Measurements from ENCODE around the gene DNAJB8. TPM values are rescaled to one million over a fixed set of nuclear protein-coding genes. Genes with fewer than 3 reads are reported as not detected.

The DNAJB8 gene
- total RNA-seq, 1 donor, result not detected

- DNase-seq (ENCODE audit: insufficient read length, low spot score, missing footprints), result no peak
- Histone ChIP-seq H4K20me1 (ENCODE audit: insufficient read depth, low read length) (no peaks in the 10 kb centered on the region), H3K4me2 (ENCODE audit: insufficient read depth, low read length) (no peak overlapping the region), H3K9me3 (ENCODE audit: low read depth, low read length) (no peaks in the 10 kb centered on the region), H3K36me3 (ENCODE audit: insufficient read depth, low read length) (no peaks in the 10 kb centered on the region), H3K4me1 (ENCODE audit: insufficient read depth, low read length) (no peaks in the 10 kb centered on the region), H3K27ac (ENCODE audit: low read depth, low read length) (no peak overlapping the region), H3K4me3 (ENCODE audit: insufficient read depth, low read length) (no peak overlapping the region), H3K79me2 (ENCODE audit: insufficient read depth, low read length) (no peaks in the 10 kb centered on the region), H2AFZ (ENCODE audit: low read length) (no peak overlapping the region), H3K27me3 (ENCODE audit: insufficient read depth, low read length) (peaks cover 57% of the 10 kb centered on the region)
- TF ChIP-seq CTCF (IDR thresholded peaks at IDR 0.05; ENCODE audit: extremely low read depth, low read depth, low read length), result no peak
Observed at GRCh38 chr3:128452678-128453275, 13.9 kb downstream of the DNAJB8 start.

- H3K36me3 ChIP-seq (ENCODE audit: insufficient read depth, low read length), result no peaks in the 10 kb centered on the region
Observed at GRCh38 chr3:128452120-128452519, 14.6 kb downstream of the DNAJB8 start.

GRCh38 chr3:128449111-128449638, 17.5 kb downstream of the DNAJB8 start:
- no peak overlapping the region for H3K4me3 ChIP-seq (ENCODE audit: insufficient read depth, low read length)
- H3K27ac ChIP-seq (ENCODE audit: low read depth, low read length), result no peak overlapping the region
- H3K4me2 ChIP-seq (ENCODE audit: insufficient read depth, low read length), result no peak overlapping the region
- no peaks in the 10 kb centered on the region for H3K79me2 ChIP-seq (ENCODE audit: insufficient read depth, low read length)
- no peaks in the 10 kb centered on the region for H3K9me3 ChIP-seq (ENCODE audit: low read depth, low read length)
- H4K20me1 ChIP-seq (ENCODE audit: insufficient read depth, low read length), result no peaks in the 10 kb centered on the region
- no peak overlapping the region for H2AFZ ChIP-seq (ENCODE audit: low read length)
- H3K27me3 ChIP-seq (ENCODE audit: insufficient read depth, low read length), result peaks cover 30% of the 10 kb centered on the region
- DNase-seq (ENCODE audit: insufficient read length, low spot score, missing footprints), result no peak
- H3K4me1 ChIP-seq (ENCODE audit: insufficient read depth, low read length), result no peaks in the 10 kb centered on the region
- no peaks in the 10 kb centered on the region for H3K36me3 ChIP-seq (ENCODE audit: insufficient read depth, low read length)
- no peak for TF ChIP-seq CTCF (IDR thresholded peaks at IDR 0.05; ENCODE audit: extremely low read depth, low read depth, low read length)

More at GRCh38 chr3:128452120-128452519, 14.6 kb downstream of the DNAJB8 start:
- H4K20me1 ChIP-seq (ENCODE audit: insufficient read depth, low read length), result no peaks in the 10 kb centered on the region
- H3K79me2 ChIP-seq (ENCODE audit: insufficient read depth, low read length), result no peaks in the 10 kb centered on the region
- DNase-seq (ENCODE audit: insufficient read length, low spot score, missing footprints), result no peak
- no peaks in the 10 kb centered on the region for H3K9me3 ChIP-seq (ENCODE audit: low read depth, low read length)
- H2AFZ ChIP-seq (ENCODE audit: low read length), result no peak overlapping the region
- TF ChIP-seq CTCF (IDR thresholded peaks at IDR 0.05; ENCODE audit: extremely low read depth, low read depth, low read length), result no peak
- no peaks in the 10 kb centered on the region for H3K4me1 ChIP-seq (ENCODE audit: insufficient read depth, low read length)
- H3K4me2 ChIP-seq (ENCODE audit: insufficient read depth, low read length), result no peak overlapping the region
- H3K4me3 ChIP-seq (ENCODE audit: insufficient read depth, low read length), result no peak overlapping the region
- H3K27ac ChIP-seq (ENCODE audit: low read depth, low read length), result no peak overlapping the region
- H3K27me3 ChIP-seq (ENCODE audit: insufficient read depth, low read length), result peaks cover 54% of the 10 kb centered on the region

GRCh38 chr3:128448491-128448890, 18.2 kb downstream of the DNAJB8 start:
- Histone ChIP-seq H4K20me1 (ENCODE audit: insufficient read depth, low read length) (no peaks in the 10 kb centered on the region), H3K4me3 (ENCODE audit: insufficient read depth, low read length) (no peak overlapping the region), H3K27me3 (ENCODE audit: insufficient read depth, low read length) (peaks cover 28% of the 10 kb centered on the region), H3K9me3 (ENCODE audit: low read depth, low read length) (no peaks in the 10 kb centered on the region), H2AFZ (ENCODE audit: low read length) (no peak overlapping the region), H3K36me3 (ENCODE audit: insufficient read depth, low read length) (no peaks in the 10 kb centered on the region), H3K27ac (ENCODE audit: low read depth, low read length) (no peak overlapping the region), H3K4me1 (ENCODE audit: insufficient read depth, low read length) (no peaks in the 10 kb centered on the region), H3K79me2 (ENCODE audit: insufficient read depth, low read length) (no peaks in the 10 kb centered on the region), H3K4me2 (ENCODE audit: insufficient read depth, low read length) (no peak overlapping the region)
- DNase-seq (ENCODE audit: insufficient read length, low spot score, missing footprints), result no peak
- TF ChIP-seq CTCF (IDR thresholded peaks at IDR 0.05; ENCODE audit: extremely low read depth, low read depth, low read length), result no peak
